RWPE2 (cell line): Measurements from ENCODE around the gene BAZ1B.

Experiments used
- ATAC-seq: fragments of 200-7000 bp; cut with Tn5 transposase; 3 replicates; pipeline ENCODE4 v1.9.1; 2021; ENCODE audit warnings: low read depth
- DNase-seq: peaks from one replicate; pipeline ENCODE4 v3.0.0-alpha.2; 2020; ENCODE audit warnings: low spot score
- H3K27ac ChIP-seq: fragments of 450-650 bp; 2 replicates; pipeline ENCODE4 v1.5.1; 2017; ENCODE audit warnings: mild to moderate bottlenecking; ENCODE audit not compliant: poor library complexity, severe bottlenecking
- H3K27me3 ChIP-seq: fragments of 250-450 bp; sonication (Bioruptor Pico); 2 replicates; pipeline ENCODE4 v1.5.1; 2021; ENCODE audit warnings: mild to moderate bottlenecking, moderate library complexity; ENCODE audit not compliant: insufficient read depth, poor library complexity, severe bottlenecking
- H3K36me3 ChIP-seq: fragments of 250-450 bp; sonication (Bioruptor Pico); 2 replicates; pipeline ENCODE4 v1.5.1; 2020; ENCODE audit warnings: low read depth, mild to moderate bottlenecking, moderate library complexity
- H3K4me1 ChIP-seq: fragments of 250-450 bp; sonication (Bioruptor Pico); 2 replicates; pipeline ENCODE4 v1.5.1; 2021; ENCODE audit warnings: mild to moderate bottlenecking, moderate library complexity; ENCODE audit not compliant: insufficient read depth, poor library complexity, severe bottlenecking
- H3K4me3 ChIP-seq: fragments of 250-450 bp; sonication (Bioruptor Pico); 2 replicates; pipeline ENCODE4 v1.5.1; 2021; ENCODE audit warnings: mild to moderate bottlenecking, moderate library complexity; ENCODE audit not compliant: severe bottlenecking
- H3K9me3 ChIP-seq: fragments of 250-450 bp; sonication (Bioruptor Pico); 2 replicates; pipeline ENCODE4 v1.5.1; 2021; ENCODE audit warnings: mild to moderate bottlenecking, moderate library complexity; ENCODE audit not compliant: severe bottlenecking
- TF ChIP-seq, protein P1 (sequence below): fragments of 450-650 bp; IDR thresholded peaks from one replicate; pipeline ENCODE4 v1.5.1; 2017; ENCODE audit warnings: mild to moderate bottlenecking, moderate library complexity; ENCODE audit not compliant: poor library complexity, severe bottlenecking

BAZ1B gene

GRCh38 chr7:73512018-73512780, 9.9 kb downstream of the BAZ1B start:
- ATAC-seq (no peak), DNase-seq (no peak)
- no peaks in the 10 kb centered on the region for H3K4me1 ChIP-seq
- H3K27ac ChIP-seq: no peak overlapping the region
- peaks cover 93% of the 10 kb centered on the region for H3K36me3 ChIP-seq
- H3K4me3 ChIP-seq: no peak overlapping the region
- TF ChIP-seq, protein P1, sequence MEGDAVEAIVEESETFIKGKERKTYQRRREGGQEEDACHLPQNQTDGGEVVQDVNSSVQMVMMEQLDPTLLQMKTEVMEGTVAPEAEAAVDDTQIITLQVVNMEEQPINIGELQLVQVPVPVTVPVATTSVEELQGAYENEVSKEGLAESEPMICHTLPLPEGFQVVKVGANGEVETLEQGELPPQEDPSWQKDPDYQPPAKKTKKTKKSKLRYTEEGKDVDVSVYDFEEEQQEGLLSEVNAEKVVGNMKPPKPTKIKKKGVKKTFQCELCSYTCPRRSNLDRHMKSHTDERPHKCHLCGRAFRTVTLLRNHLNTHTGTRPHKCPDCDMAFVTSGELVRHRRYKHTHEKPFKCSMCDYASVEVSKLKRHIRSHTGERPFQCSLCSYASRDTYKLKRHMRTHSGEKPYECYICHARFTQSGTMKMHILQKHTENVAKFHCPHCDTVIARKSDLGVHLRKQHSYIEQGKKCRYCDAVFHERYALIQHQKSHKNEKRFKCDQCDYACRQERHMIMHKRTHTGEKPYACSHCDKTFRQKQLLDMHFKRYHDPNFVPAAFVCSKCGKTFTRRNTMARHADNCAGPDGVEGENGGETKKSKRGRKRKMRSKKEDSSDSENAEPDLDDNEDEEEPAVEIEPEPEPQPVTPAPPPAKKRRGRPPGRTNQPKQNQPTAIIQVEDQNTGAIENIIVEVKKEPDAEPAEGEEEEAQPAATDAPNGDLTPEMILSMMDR: no peak
- H3K9me3 ChIP-seq: no peaks in the 10 kb centered on the region
- no peaks in the 10 kb centered on the region for H3K27me3 ChIP-seq

- Histone ChIP-seq H3K27ac (no peak overlapping the region), H3K4me1 (no peaks in the 10 kb centered on the region), H3K4me3 (no peak overlapping the region), H3K27me3 (no peaks in the 10 kb centered on the region), H3K9me3 (no peaks in the 10 kb centered on the region), H3K36me3 (peaks cover 92% of the 10 kb centered on the region)
- ATAC-seq (no peak), DNase-seq (no peak)
- TF ChIP-seq, protein P1: no peak
Observed at GRCh38 chr7:73509463-73509862, 12.6 kb downstream of the BAZ1B start.

GRCh38 chr7:73507556-73507955, 14.5 kb downstream of the BAZ1B start:
- Histone ChIP-seq H3K4me3 (no peak overlapping the region), H3K9me3 (no peaks in the 10 kb centered on the region), H3K4me1 (no peaks in the 10 kb centered on the region), H3K36me3 (peaks cover 92% of the 10 kb centered on the region), H3K27ac (no peak overlapping the region), H3K27me3 (no peaks in the 10 kb centered on the region)
- no peak for ATAC-seq
- no peak for DNase-seq
- TF ChIP-seq, protein P1: no peak

DNA sequence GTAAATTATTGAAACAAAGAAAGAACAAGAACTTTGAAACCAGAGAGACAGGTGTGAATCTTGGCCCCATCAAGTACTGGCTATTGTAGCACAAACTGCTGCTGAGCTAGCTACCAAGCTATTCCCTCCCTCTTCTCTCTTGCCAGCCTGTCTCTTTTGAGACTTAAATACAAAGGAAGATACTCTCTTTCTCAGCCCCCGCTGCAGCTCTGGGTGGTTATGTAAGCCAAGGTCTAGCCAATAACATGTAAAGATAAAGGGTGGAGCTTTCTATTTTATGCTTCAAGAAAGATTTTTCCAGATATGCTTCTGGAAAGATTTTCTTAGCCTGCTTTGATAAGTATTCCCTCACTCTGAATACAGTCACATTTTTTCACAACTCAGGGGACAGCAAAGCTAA, 17.2 kb downstream of the BAZ1B start:
- Histone ChIP-seq H3K4me1 (no peaks in the 10 kb centered on the region), H3K27ac (no peak overlapping the region), H3K36me3 (peaks cover 96% of the 10 kb centered on the region), H3K4me3 (no peak overlapping the region), H3K9me3 (no peaks in the 10 kb centered on the region), H3K27me3 (no peaks in the 10 kb centered on the region)
- TF ChIP-seq, protein P1: no peak
- ATAC-seq: no peak
- no peak for DNase-seq

DNA sequence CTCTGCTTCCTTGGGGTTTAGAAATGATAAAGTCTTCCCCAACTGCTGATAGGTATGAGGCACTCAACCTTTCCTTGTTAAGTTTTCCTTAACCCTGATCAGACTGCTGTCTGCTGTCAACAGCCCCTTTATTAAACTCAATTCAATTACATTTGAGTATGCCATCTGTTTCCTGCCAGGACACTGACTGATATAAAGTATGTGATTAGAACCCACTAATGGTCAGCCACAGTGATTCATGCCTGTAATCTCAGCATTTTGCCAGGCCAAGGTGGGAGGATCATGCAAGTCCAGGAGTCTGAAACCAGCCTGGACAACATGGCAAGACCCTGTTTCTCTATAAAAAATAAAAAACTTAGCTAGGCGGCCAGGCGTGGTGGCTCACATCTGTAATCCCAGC, 18.1 kb downstream of the BAZ1B start:
- H3K4me3 ChIP-seq: no peak overlapping the region
- no peaks in the 10 kb centered on the region for H3K4me1 ChIP-seq
- no peak for ATAC-seq
- no peak for DNase-seq
- no peaks in the 10 kb centered on the region for H3K27me3 ChIP-seq
- H3K36me3 ChIP-seq: peaks cover 96% of the 10 kb centered on the region
- TF ChIP-seq, protein P1: no peak
- no peak overlapping the region for H3K27ac ChIP-seq
- no peaks in the 10 kb centered on the region for H3K9me3 ChIP-seq
